Testis (tissue), 2 donors: ENCODE results near the gene TMEM30B.

ENCODE experiments used
- CTCF ChIP-seq, 3 experiments: fragments of 450-650 bp in 2 of 3; fragments of 200-600 bp in 1 of 3; sonication (generic) in 1 of 3; IDR thresholded peaks; one replicate each; pipeline ENCODE4 v1.5.1; 2016 to 2019; ENCODE audit warnings: antibody characterized with exemption in 3 of 3, mild to moderate bottlenecking in 2 of 3, moderate library complexity in 1 of 3
- POLR2A ChIP-seq: fragments of 450-650 bp; IDR thresholded peaks from one replicate; pipeline ENCODE4 v1.6.1; 2017; ENCODE audit warnings: antibody characterized with exemption, mild to moderate bottlenecking, moderate library complexity

- no peak for TF ChIP-seq POLR2A
- no peak for TF ChIP-seq CTCF (IDR thresholded peaks at IDR 0.05)
Measured at GRCh38 chr14:61287196-61287595, 6.1 kb upstream of the TMEM30B start.
